DND-41 (cell line): ENCODE measurements around the gene FEM1C.

Source experiments
- ATAC-seq: fragments of 200-7000 bp; cut with Tn5 transposase; 3 replicates; pipeline ENCODE4 v1.9.1; 2021; ENCODE audit warnings: low read depth; ENCODE audit not compliant: insufficient read depth
- DNase-seq: peaks from one replicate; pipeline ENCODE4 v3.0.0-alpha.2; 2020
- H2AFZ ChIP-seq: 2 replicates; pipeline ENCODE4 v1.6.0; 2012; ENCODE audit warnings: low read depth, low read length
- H3K27ac ChIP-seq: 2 replicates; pipeline ENCODE4 v1.5.1; 2012; ENCODE audit warnings: low read length, inconsistent platforms
- H3K27me3 ChIP-seq: fragments of 200-600 bp; sonication (generic); 2 replicates; pipeline ENCODE4 v1.6.0; 2012; ENCODE audit warnings: low read length, mild to moderate bottlenecking, inconsistent platforms; ENCODE audit not compliant: insufficient read depth, poor library complexity
- H3K36me3 ChIP-seq: 2 replicates; pipeline ENCODE4 v1.5.1; 2012; ENCODE audit warnings: low read length, inconsistent platforms; ENCODE audit not compliant: insufficient read depth
- H3K4me1 ChIP-seq: 2 replicates; pipeline ENCODE4 v1.5.1; 2012; ENCODE audit warnings: mild to moderate bottlenecking, low read length; ENCODE audit not compliant: insufficient read depth
- H3K4me2 ChIP-seq: 2 replicates; pipeline ENCODE4 v1.6.0; 2012; ENCODE audit warnings: mild to moderate bottlenecking, moderate library complexity, low read length, inconsistent platforms; ENCODE audit not compliant: insufficient read depth
- H3K4me3 ChIP-seq, 2 experiments: fragments of 200-600 bp in 1 of 2; shearing (Covaris generic) in 1 of 2; 2 replicates each; pipeline ENCODE4 v1.5.1; 2012 to 2016; ENCODE audit warnings: inconsistent platforms in 2 of 2, low read length in 2 of 2, mild to moderate bottlenecking in 2 of 2, low read depth in 1 of 2, moderate library complexity in 1 of 2
- H3K79me2 ChIP-seq: 2 replicates; pipeline ENCODE4 v1.6.0; 2012; ENCODE audit warnings: low read length, inconsistent platforms; ENCODE audit not compliant: insufficient read depth
- H3K9ac ChIP-seq: 2 replicates; pipeline ENCODE4 v1.6.0; 2012; ENCODE audit warnings: low read depth, mild to moderate bottlenecking, inconsistent platforms, low read length, moderate library complexity
- H3K9me3 ChIP-seq: 2 replicates; pipeline ENCODE4 v1.5.1; 2012; ENCODE audit warnings: low read length, moderate library complexity, mild to moderate bottlenecking, inconsistent platforms; ENCODE audit not compliant: insufficient read depth, severe bottlenecking
- H4K20me1 ChIP-seq: 2 replicates; pipeline ENCODE4 v1.6.0; 2012; ENCODE audit warnings: low read length; ENCODE audit not compliant: insufficient read depth
- CTCF ChIP-seq: IDR thresholded peaks from 2 replicates; pipeline ENCODE4 v1.5.1; 2012; ENCODE audit warnings: borderline replicate concordance, low read length, moderate library complexity, mild to moderate bottlenecking; ENCODE audit not compliant: poor library complexity, severe bottlenecking; ENCODE audit errors: extremely low read depth
- EZH2 ChIP-seq: IDR thresholded peaks from 3 replicates; pipeline ENCODE4 v1.6.1; 2012; ENCODE audit warnings: borderline replicate concordance, low read depth, mild to moderate bottlenecking, moderate library complexity, low read length, inconsistent platforms; ENCODE audit not compliant: severe bottlenecking

Gene FEM1C

GRCh38 chr5:115475788-115476187 is 68.8 kb downstream of the FEM1C start:
- H4K20me1 ChIP-seq = no peaks in the 10 kb centered on the region
- H3K27ac ChIP-seq = no peak overlapping the region
- DNase-seq (no peak), ATAC-seq (no peak)
- no peaks in the 10 kb centered on the region for H3K9me3 ChIP-seq
- H3K4me3 ChIP-seq = no peak overlapping the region
- H3K4me2 ChIP-seq = no peak overlapping the region
- peaks cover 5% of the 10 kb centered on the region for H3K27me3 ChIP-seq
- TF ChIP-seq EZH2 (no peak), CTCF (no peak)
- no peak overlapping the region for H2AFZ ChIP-seq
- H3K79me2 ChIP-seq = no peaks in the 10 kb centered on the region
- H3K36me3 ChIP-seq = no peaks in the 10 kb centered on the region
- H3K9ac ChIP-seq = no peak overlapping the region
- no peaks in the 10 kb centered on the region for H3K4me1 ChIP-seq

GRCh38 chr5:115472271-115473025 is 72.1 kb downstream of the FEM1C start:
- Histone ChIP-seq H3K4me3 (no peak overlapping the region), H3K4me1 (no peaks in the 10 kb centered on the region), H3K27ac (no peak overlapping the region), H3K9me3 (no peaks in the 10 kb centered on the region), H3K4me2 (no peak overlapping the region), H3K79me2 (no peaks in the 10 kb centered on the region), H4K20me1 (no peaks in the 10 kb centered on the region), H2AFZ (no peak overlapping the region), H3K9ac (no peak overlapping the region), H3K27me3 (peaks cover 3% of the 10 kb centered on the region), H3K36me3 (no peaks in the 10 kb centered on the region)
- ATAC-seq (no peak), DNase-seq (no peak)
- TF ChIP-seq CTCF (no peak), EZH2 (no peak)

- H3K79me2 ChIP-seq = no peaks in the 10 kb centered on the region
- H3K27me3 ChIP-seq = peaks cover 3% of the 10 kb centered on the region
- no peak overlapping the region for H2AFZ ChIP-seq
- H3K4me3 ChIP-seq = no peak overlapping the region
- no peaks in the 10 kb centered on the region for H4K20me1 ChIP-seq
- no peak overlapping the region for H3K27ac ChIP-seq
- no peaks in the 10 kb centered on the region for H3K36me3 ChIP-seq
- TF ChIP-seq CTCF = no peak
- TF ChIP-seq EZH2 = no peak
- no peak overlapping the region for H3K4me2 ChIP-seq
- no peak overlapping the region for H3K9ac ChIP-seq
- DNase-seq (no peak), ATAC-seq (no peak)
- no peaks in the 10 kb centered on the region for H3K4me1 ChIP-seq
- H3K9me3 ChIP-seq = no peaks in the 10 kb centered on the region
Observed at GRCh38 chr5:115471345-115472063, 73.1 kb downstream of the FEM1C start.
